Breast epithelium (tissue), 4 donors: Measurements from ENCODE around the gene PEMT. TPM values are rescaled to one million over a fixed set of nuclear protein-coding genes. Genes with fewer than 3 reads are reported as not detected.
A peak's percentile ranks its signal among the peaks of the same experiment; 100 is the strongest.

Experiments used
- DNase-seq, 2 donors: peaks; one replicate each; pipeline ENCODE4 v3.0.0-alpha.2; 2019; ENCODE audit warnings: low spot score in 2 of 2
- H3K27ac ChIP-seq, 2 donors: fragments of 200-600 bp; sonication (generic) in 1 of 2; one replicate each; pipeline ENCODE4 v1.5.1; 2016 to 2019; ENCODE audit warnings: mild to moderate bottlenecking in 1 of 2
- H3K27me3 ChIP-seq, 2 donors: fragments of 200-600 bp; sonication (generic) in 1 of 2; one replicate each; pipeline versions ENCODE4 v1.5.1 to v1.6.0; 2017 to 2019; ENCODE audit warnings: control low read depth in 1 of 2, mild to moderate bottlenecking in 1 of 2
- H3K36me3 ChIP-seq: fragments of 200-600 bp; one replicate; pipeline ENCODE4 v1.5.1; 2019
- H3K4me1 ChIP-seq, 2 donors: fragments of 200-600 bp; sonication (generic); one replicate each; pipeline ENCODE4 v1.5.1; 2016 to 2019; ENCODE audit warnings: control low read depth in 1 of 2
- H3K4me3 ChIP-seq, 3 donors: fragments of 200-600 bp; sonication (generic); 1 replicate in 2 of 3; 2 replicates in 1 of 3; pipeline ENCODE4 v1.5.1; 2016 to 2019; ENCODE audit warnings: mild to moderate bottlenecking in 3 of 3, moderate library complexity in 2 of 3
- H3K9me3 ChIP-seq, 2 donors: fragments of 200-600 bp; sonication (generic) in 1 of 2; one replicate each; pipeline ENCODE4 v1.5.1; 2016 to 2019; ENCODE audit warnings: control low read depth in 1 of 2
- POLR2A ChIP-seq: fragments of 450-650 bp; IDR thresholded peaks from one replicate; pipeline ENCODE4 v1.6.1; 2016; ENCODE audit warnings: antibody characterized with exemption, mild to moderate bottlenecking, moderate library complexity
- POLR2AphosphoS5 ChIP-seq, 3 donors: sonication (generic); formaldehyde crosslinking; IDR thresholded peaks; one replicate each; pipeline ENCODE4 v1.6.1; 2017; ENCODE audit warnings: antibody characterized with exemption in 3 of 3
- intact Hi-C: fragments of 100-400 bp; cut with DNase I; formaldehyde crosslinking; loops from one replicate; pipeline ENCODE4 v1.15.1; 2023; ENCODE audit warnings: low total_unique reads
- total RNA-seq, 3 donors: library from RNA; depleted of rRNA; stranded (reverse); fragments of >200 nt; gene quantifications; one replicate each; pipeline ENCODE4 v1.1.0, GENCODE V29; 2016
- TF ChIP-seq, protein P1 (sequence below), 3 donors: fragments of 450-650 bp; IDR thresholded peaks; one replicate each; pipeline ENCODE4 v1.5.1; 2016 to 2017; ENCODE audit warnings: antibody characterized with exemption in 3 of 3, mild to moderate bottlenecking in 3 of 3, moderate library complexity in 3 of 3

Gene PEMT
- total RNA-seq, 3 donors from 2014 or later: 37.3 to 151 (median 52.4) TPM

DNA sequence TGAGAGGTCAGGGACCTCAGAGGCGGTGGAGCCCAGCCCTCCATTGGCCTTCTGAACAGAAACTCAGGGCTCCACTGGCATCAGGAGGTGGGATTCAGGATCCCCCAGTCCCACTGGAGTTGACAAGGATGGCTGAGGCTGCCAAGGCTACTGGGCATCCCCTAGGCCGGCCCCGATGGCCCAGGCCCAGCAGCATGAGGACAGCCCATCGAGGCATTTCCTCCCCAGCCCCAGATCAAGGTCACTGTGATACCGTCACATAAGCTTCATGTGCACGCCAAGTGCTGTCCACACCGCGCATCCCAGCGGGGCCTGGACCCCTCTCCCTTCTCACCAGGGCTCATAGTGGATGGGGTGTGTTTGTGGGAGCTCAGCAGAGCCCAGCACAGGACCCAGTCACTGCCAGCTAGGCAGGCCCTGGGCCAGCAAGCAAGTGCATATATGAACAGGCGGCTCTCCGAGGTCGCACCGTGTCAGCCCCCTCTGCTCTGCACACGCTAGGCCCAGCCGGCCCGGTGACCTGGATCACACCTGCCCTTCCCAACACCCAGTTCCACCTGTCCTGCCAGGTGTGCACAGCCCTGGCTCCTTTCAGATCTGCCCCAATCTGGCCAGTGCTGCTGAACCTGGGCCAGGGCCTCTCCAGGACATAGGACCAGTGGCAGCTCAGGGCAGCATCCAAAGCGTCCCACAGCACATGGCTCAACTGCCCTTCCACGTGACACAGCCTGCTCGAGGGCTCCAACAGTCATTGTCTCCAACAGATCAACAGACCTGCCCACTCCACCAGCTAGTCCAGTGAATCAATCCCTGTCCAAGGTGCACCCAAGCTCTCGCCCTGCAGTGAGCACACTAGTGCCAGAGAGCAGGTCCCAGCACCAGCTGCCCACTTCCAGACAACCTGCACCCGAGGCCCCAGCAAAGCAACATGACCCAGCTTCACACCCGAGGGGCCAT, 62.5 kb downstream of the PEMT start:
- H3K27ac ChIP-seq: no peak overlapping the region
- H3K9me3 ChIP-seq: no peaks in the 10 kb centered on the region
- TF ChIP-seq, protein P1, sequence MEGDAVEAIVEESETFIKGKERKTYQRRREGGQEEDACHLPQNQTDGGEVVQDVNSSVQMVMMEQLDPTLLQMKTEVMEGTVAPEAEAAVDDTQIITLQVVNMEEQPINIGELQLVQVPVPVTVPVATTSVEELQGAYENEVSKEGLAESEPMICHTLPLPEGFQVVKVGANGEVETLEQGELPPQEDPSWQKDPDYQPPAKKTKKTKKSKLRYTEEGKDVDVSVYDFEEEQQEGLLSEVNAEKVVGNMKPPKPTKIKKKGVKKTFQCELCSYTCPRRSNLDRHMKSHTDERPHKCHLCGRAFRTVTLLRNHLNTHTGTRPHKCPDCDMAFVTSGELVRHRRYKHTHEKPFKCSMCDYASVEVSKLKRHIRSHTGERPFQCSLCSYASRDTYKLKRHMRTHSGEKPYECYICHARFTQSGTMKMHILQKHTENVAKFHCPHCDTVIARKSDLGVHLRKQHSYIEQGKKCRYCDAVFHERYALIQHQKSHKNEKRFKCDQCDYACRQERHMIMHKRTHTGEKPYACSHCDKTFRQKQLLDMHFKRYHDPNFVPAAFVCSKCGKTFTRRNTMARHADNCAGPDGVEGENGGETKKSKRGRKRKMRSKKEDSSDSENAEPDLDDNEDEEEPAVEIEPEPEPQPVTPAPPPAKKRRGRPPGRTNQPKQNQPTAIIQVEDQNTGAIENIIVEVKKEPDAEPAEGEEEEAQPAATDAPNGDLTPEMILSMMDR (IDR thresholded peaks at IDR 0.05): no peak
- TF ChIP-seq POLR2AphosphoS5 (IDR thresholded peaks at IDR 0.05) (no peak), POLR2A (no peak)
- H3K27me3 ChIP-seq: no peaks in the 10 kb centered on the region
- no peaks in the 10 kb centered on the region for H3K36me3 ChIP-seq
- DNase-seq: peak in 1 of 2 donors; percentile 64
- H3K4me3 ChIP-seq: no peak overlapping the region
- no peaks in the 10 kb centered on the region for H3K4me1 ChIP-seq
- intact Hi-C loops: no loop called here

DNA sequence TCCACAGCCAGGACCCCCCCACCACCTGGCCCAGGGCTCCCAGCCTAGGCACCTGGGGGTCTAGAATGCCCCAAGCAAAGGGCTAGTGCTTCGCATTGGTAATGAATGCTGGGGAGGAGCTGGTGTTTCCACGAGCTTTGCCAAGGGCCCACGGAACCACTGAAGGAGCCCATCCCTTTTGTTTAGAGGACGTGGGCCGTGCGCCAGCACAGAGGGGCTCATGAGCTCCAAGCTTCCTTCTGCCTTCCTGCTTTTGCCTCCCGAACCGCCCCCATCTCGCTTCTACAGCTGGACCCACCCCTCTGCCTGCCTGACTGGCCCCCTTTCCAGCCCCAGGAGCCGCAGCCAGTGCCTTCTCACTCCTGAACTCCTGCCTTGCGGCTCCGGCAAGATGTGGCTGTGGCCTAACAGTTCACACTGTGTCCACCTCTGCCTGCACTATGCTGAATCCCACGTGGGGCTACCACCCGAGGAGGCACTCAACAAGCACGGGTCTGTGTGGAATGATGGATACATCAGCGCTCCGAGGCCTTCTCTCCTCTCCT, 63.5 kb downstream of the PEMT start:
- intact Hi-C loops: no loop called here
- no peak for DNase-seq
- Histone ChIP-seq H3K9me3 (no peaks in the 10 kb centered on the region), H3K27ac (no peak overlapping the region), H3K27me3 (no peaks in the 10 kb centered on the region), H3K4me1 (no peaks in the 10 kb centered on the region), H3K36me3 (no peaks in the 10 kb centered on the region), H3K4me3 (no peak overlapping the region)
- no peak for TF ChIP-seq POLR2AphosphoS5 (IDR thresholded peaks at IDR 0.05)
- no peak for TF ChIP-seq POLR2A
- TF ChIP-seq, protein P1 (IDR thresholded peaks at IDR 0.05): no peak

DNA sequence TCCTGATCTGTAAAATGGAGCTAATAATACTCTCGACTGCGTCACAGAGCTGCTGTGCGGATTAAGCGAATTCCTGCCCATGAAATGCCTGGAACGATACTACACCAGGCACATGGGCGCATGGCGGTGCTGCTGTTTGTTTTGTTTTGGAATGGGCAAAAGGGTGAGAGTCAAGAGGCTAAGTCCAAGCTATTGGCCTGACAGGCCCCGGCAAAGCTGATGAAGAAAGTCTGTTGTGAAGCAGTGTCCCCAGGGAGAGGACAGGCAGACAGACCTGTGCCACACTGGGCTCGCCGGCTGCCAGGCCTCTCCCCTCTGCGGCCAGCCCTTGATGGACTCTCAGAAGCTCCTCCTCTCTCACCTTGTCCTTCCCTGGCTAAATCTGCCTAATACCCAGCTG, 64.0 kb downstream of the PEMT start:
- Histone ChIP-seq H3K27ac (no peak overlapping the region), H3K36me3 (no peaks in the 10 kb centered on the region), H3K27me3 (no peaks in the 10 kb centered on the region), H3K4me3 (no peak overlapping the region), H3K4me1 (no peaks in the 10 kb centered on the region), H3K9me3 (no peaks in the 10 kb centered on the region)
- no peak for DNase-seq
- intact Hi-C loops: no loop called here
- TF ChIP-seq, protein P1 (IDR thresholded peaks at IDR 0.05): no peak
- no peak for TF ChIP-seq POLR2A
- TF ChIP-seq POLR2AphosphoS5 (IDR thresholded peaks at IDR 0.05): no peak

DNA sequence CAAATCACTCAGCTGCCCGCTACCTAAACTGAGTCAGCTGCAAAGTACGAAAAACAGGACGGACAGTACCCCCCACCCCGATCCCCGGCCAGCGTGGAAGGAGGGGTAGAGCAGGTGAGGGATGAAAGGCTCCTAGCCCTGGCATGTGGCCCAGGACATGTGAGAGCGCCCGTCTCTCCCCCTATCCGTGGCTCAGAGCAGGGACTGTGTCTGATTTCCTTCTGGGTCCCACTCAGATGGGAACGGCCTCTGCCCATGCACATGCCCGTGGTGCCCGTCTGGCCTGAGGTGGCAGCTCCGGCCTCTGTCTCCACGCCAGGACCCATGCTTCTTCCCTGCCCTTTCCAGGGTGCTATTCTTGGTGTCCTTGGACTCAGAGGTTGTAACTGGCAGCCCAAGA, 65.1 kb downstream of the PEMT start:
- TF ChIP-seq, protein P1 (IDR thresholded peaks at IDR 0.05): no peak
- TF ChIP-seq POLR2AphosphoS5 (IDR thresholded peaks at IDR 0.05) (no peak), POLR2A (no peak)
- H3K4me3 ChIP-seq: no peak overlapping the region
- H3K27me3 ChIP-seq: no peaks in the 10 kb centered on the region
- DNase-seq: no peak
- intact Hi-C loops: no loop called here
- no peaks in the 10 kb centered on the region for H3K36me3 ChIP-seq
- no peak overlapping the region for H3K27ac ChIP-seq
- no peaks in the 10 kb centered on the region for H3K9me3 ChIP-seq
- H3K4me1 ChIP-seq: no peaks in the 10 kb centered on the region

DNA sequence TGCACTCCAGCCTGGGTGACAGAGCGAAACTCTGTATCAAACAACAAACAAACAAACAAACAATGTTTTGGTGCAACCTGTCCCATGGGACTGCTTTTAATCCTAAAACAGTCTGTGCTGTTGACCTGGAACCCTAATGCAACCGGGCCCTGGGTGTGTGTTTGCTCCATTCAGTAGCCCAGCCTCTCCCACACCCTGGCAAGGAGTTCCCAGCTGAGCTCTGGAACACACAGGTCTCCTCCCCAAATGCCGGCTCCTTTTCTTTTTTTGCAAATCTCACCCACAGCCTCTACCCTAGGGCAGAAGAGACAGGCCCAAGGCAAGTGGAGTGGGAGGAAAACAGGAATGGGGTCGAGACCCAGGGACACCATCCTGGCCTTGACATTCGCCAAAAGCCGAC, 65.6 kb downstream of the PEMT start:
- Histone ChIP-seq H3K4me1 (no peaks in the 10 kb centered on the region), H3K36me3 (no peaks in the 10 kb centered on the region), H3K4me3 (no peak overlapping the region), H3K9me3 (no peaks in the 10 kb centered on the region), H3K27ac (no peak overlapping the region), H3K27me3 (no peaks in the 10 kb centered on the region)
- DNase-seq: no peak
- intact Hi-C loops: no loop called here
- no peak for TF ChIP-seq POLR2AphosphoS5 (IDR thresholded peaks at IDR 0.05)
